Nephron progenitor cell (in vitro differentiated cells): ENCODE data around the gene MYO3A.

Source experiments
- DNase-seq: peaks from one replicate; pipeline ENCODE4 v3.0.0; 2021
- H3K27ac Mint-ChIP-seq: 2 replicates; pipeline ENCODE4 v1.8.0; 2021; ENCODE audit warnings: mild to moderate bottlenecking, moderate library complexity, mixed read lengths
- H3K27me3 Mint-ChIP-seq: 2 replicates; pipeline ENCODE4 v1.8.0; 2021; ENCODE audit warnings: mild to moderate bottlenecking, low read depth, mixed read lengths; ENCODE audit not compliant: poor library complexity
- H3K36me3 Mint-ChIP-seq: 2 replicates; pipeline ENCODE4 v1.8.0; 2021; ENCODE audit warnings: low read depth, mixed read lengths
- H3K4me1 Mint-ChIP-seq: 2 replicates; pipeline ENCODE4 v1.8.0; 2021; ENCODE audit warnings: mixed read lengths
- H3K4me3 Mint-ChIP-seq: 2 replicates; pipeline ENCODE4 v1.8.0; 2021; ENCODE audit warnings: mild to moderate bottlenecking, moderate library complexity, mixed read lengths
- H3K9me3 Mint-ChIP-seq: 2 replicates; pipeline ENCODE4 v1.8.0; 2021; ENCODE audit warnings: mild to moderate bottlenecking, moderate library complexity, mixed read lengths
- CTCF ChIP-seq: fragments of 200-600 bp; sonication (generic); IDR thresholded peaks from 2 replicates; pipeline ENCODE4 v1.5.0; 2021; ENCODE audit warnings: antibody characterized with exemption

The MYO3A gene

GRCh38 chr10:25933653-25934608 lies at the start of gene MYO3A:
Gene MYO3A, plus strand, starts transcription at chr10:25934229. Its CDS starts 17,882 bp downstream, at chr10:25952111.
- H3K36me3 Mint-ChIP-seq: no peaks in the 10 kb centered on the region
- no peak within 1 kb of the TSS for H3K27ac Mint-ChIP-seq
- no peaks in the 10 kb centered on the region for H3K9me3 Mint-ChIP-seq
- H3K4me1 Mint-ChIP-seq: peaks cover 9% of the 10 kb centered on the region
- peaks cover 47% of the 10 kb centered on the region for H3K27me3 Mint-ChIP-seq
- peak within 1 kb of the TSS; percentile 95 for H3K4me3 Mint-ChIP-seq
- DNase-seq: peak; percentile 62
- TF ChIP-seq CTCF: no peak

GRCh38 chr10:25888627-25889026 lies 45.4 kb upstream of the MYO3A start:
- Mint-ChIP-seq H3K4me1 (peaks cover 4% of the 10 kb centered on the region), H3K27ac (no peak overlapping the region), H3K36me3 (no peaks in the 10 kb centered on the region), H3K4me3 (no peak overlapping the region), H3K9me3 (peaks cover 19% of the 10 kb centered on the region), H3K27me3 (peaks cover 7% of the 10 kb centered on the region)
- DNase-seq: no peak
- no peak for TF ChIP-seq CTCF

GRCh38 chr10:25890995-25891394 lies 43.0 kb upstream of the MYO3A start:
- DNase-seq: no peak
- Mint-ChIP-seq H3K27me3 (peaks cover 7% of the 10 kb centered on the region), H3K9me3 (peaks cover 19% of the 10 kb centered on the region), H3K27ac (no peak overlapping the region), H3K36me3 (no peaks in the 10 kb centered on the region), H3K4me3 (no peak overlapping the region), H3K4me1 (peaks cover 4% of the 10 kb centered on the region)
- no peak for TF ChIP-seq CTCF

- H3K27ac Mint-ChIP-seq: no peak overlapping the region
- no peak for TF ChIP-seq CTCF
- H3K9me3 Mint-ChIP-seq: peaks cover 19% of the 10 kb centered on the region
- no peaks in the 10 kb centered on the region for H3K36me3 Mint-ChIP-seq
- no peak for DNase-seq
- H3K4me3 Mint-ChIP-seq: no peak overlapping the region
- peaks cover 3% of the 10 kb centered on the region for H3K27me3 Mint-ChIP-seq
- peaks cover 16% of the 10 kb centered on the region for H3K4me1 Mint-ChIP-seq
Measured at GRCh38 chr10:25895856-25896255, 38.2 kb upstream of the MYO3A start.

- Mint-ChIP-seq H3K4me1 (peaks cover 16% of the 10 kb centered on the region), H3K36me3 (no peaks in the 10 kb centered on the region), H3K9me3 (peaks cover 17% of the 10 kb centered on the region), H3K27me3 (peaks cover 3% of the 10 kb centered on the region), H3K27ac (no peak overlapping the region), H3K4me3 (no peak overlapping the region)
- no peak for TF ChIP-seq CTCF
- DNase-seq: no peak
Measured at GRCh38 chr10:25896421-25896820, 37.6 kb upstream of the MYO3A start.

GRCh38 chr10:25899304-25899703 lies 34.7 kb upstream of the MYO3A start:
- TF ChIP-seq CTCF: no peak
- H3K4me1 Mint-ChIP-seq: peaks cover 16% of the 10 kb centered on the region
- no peak overlapping the region for H3K4me3 Mint-ChIP-seq
- no peak overlapping the region for H3K27ac Mint-ChIP-seq
- no peaks in the 10 kb centered on the region for H3K36me3 Mint-ChIP-seq
- H3K9me3 Mint-ChIP-seq: no peaks in the 10 kb centered on the region
- no peaks in the 10 kb centered on the region for H3K27me3 Mint-ChIP-seq
- no peak for DNase-seq
